HG02588 (cell line): ENCODE results near the gene ZNF423.

Experiments used
- ATAC-seq: cut with Tn5 transposase; IDR thresholded peaks from one replicate; pipeline ENCODE4 v1.9.1; 2021; ENCODE audit warnings: mild to moderate bottlenecking, moderate library complexity; ENCODE audit not compliant: unreplicated experiment

ZNF423 gene

GRCh38 chr16:49651226-49651625, 204.7 kb downstream of the ZNF423 start:
- ATAC-seq, result no peak

GRCh38 chr16:49650603-49651002, 205.3 kb downstream of the ZNF423 start:
- ATAC-seq, result no peak

GRCh38 chr16:49649013-49649765, 206.7 kb downstream of the ZNF423 start:
- no peak for ATAC-seq

- ATAC-seq, result no peak
These were observed 208.2 kb downstream of the ZNF423 start for GRCh38 chr16:49647673-49648072.

- no peak for ATAC-seq
These were observed 210.6 kb downstream of the ZNF423 start for GRCh38 chr16:49645263-49645662.

- no peak for ATAC-seq
These were observed 211.8 kb downstream of the ZNF423 start for GRCh38 chr16:49644145-49644463.

GRCh38 chr16:49643429-49644144, 212.3 kb downstream of the ZNF423 start:
- ATAC-seq, result no peak

- ATAC-seq, result no peak
These were observed 214.7 kb downstream of the ZNF423 start for GRCh38 chr16:49641250-49641649.

- ATAC-seq, result no peak
These were observed 215.3 kb downstream of the ZNF423 start for GRCh38 chr16:49640581-49640980.

- ATAC-seq, result no peak
These were observed 216.0 kb downstream of the ZNF423 start for GRCh38 chr16:49639739-49640431.

- no peak for ATAC-seq
These were observed 217.0 kb downstream of the ZNF423 start for GRCh38 chr16:49638673-49639610.

- ATAC-seq, result no peak
These were observed 217.8 kb downstream of the ZNF423 start for GRCh38 chr16:49637933-49638672.

GRCh38 chr16:49637511-49637910, 218.4 kb downstream of the ZNF423 start:
- ATAC-seq, result no peak

GRCh38 chr16:49636608-49637007, 219.3 kb downstream of the ZNF423 start:
- no peak for ATAC-seq

- ATAC-seq, result no peak
These were observed 220.0 kb downstream of the ZNF423 start for GRCh38 chr16:49635591-49636581.

GRCh38 chr16:49635009-49635350, 220.9 kb downstream of the ZNF423 start:
- no peak for ATAC-seq

- ATAC-seq, result no peak
These were observed 221.5 kb downstream of the ZNF423 start for GRCh38 chr16:49634235-49635008.

- no peak for ATAC-seq
These were observed 223.1 kb downstream of the ZNF423 start for GRCh38 chr16:49632795-49633184.
